Measurements from ENCODE around the gene NCAPD3. TPM values are rescaled to one million over a fixed set of nuclear protein-coding genes. Genes with fewer than 3 reads are reported as not detected.

NCAPD3 gene
- total and polyA plus RNA-seq, 2 donors from 2014 or later, result 3.7 to 21.3 TPM

GRCh38 chr11:134236834-134237556 is 13.2 kb upstream of the NCAPD3 start:
- DNase-seq (no peak), FAIRE-seq (no peak)
- Histone ChIP-seq H3K9ac (ENCODE audit: low read length in 3 of 3) (no peak overlapping the region), H3K27ac (ENCODE audit: low read depth in 2 of 2, low read length in 2 of 2) (no peak overlapping the region), H3K27me3 (ENCODE audit: control insufficient read depth, insufficient read depth, low read length) (no peaks in the 10 kb centered on the region), H3K36me3 (ENCODE audit: control insufficient read depth in 2 of 3, insufficient read depth in 3 of 3, low read length in 3 of 3) (peaks cover 3 to 31% (median 14%) of the 10 kb centered on the region in 3 donors), H3K4me3 (ENCODE audit: low read length in 3 of 3) (no peak overlapping the region), H3K9me3 (ENCODE audit: control insufficient read depth in 2 of 3, insufficient read depth in 1 of 3, low read length in 3 of 3) (no peaks in the 10 kb centered on the region), H3K4me1 (ENCODE audit: control insufficient read depth in 2 of 3, insufficient read depth in 2 of 3, low read depth in 1 of 3, low read length in 3 of 3) (peaks cover 0 to 3% (median 0%) of the 10 kb centered on the region in 3 donors)
- intact Hi-C loops (cut with DNase I), result no loop called here
- TF ChIP-seq CTCF (IDR thresholded peaks at IDR 0.05; ENCODE audit: borderline replicate concordance, extremely low read depth, insufficient read depth), result no peak

GRCh38 chr11:134235399-134235798 is 11.6 kb upstream of the NCAPD3 start:
- FAIRE-seq, result no peak
- Histone ChIP-seq H3K36me3 (ENCODE audit: control insufficient read depth in 2 of 3, insufficient read depth in 3 of 3, low read length in 3 of 3) (peaks cover 3 to 21% (median 9%) of the 10 kb centered on the region in 3 donors), H3K9ac (ENCODE audit: low read length in 3 of 3) (no peak overlapping the region), H3K27me3 (ENCODE audit: control insufficient read depth, insufficient read depth, low read length) (no peaks in the 10 kb centered on the region), H3K9me3 (ENCODE audit: control insufficient read depth in 2 of 3, insufficient read depth in 1 of 3, low read length in 3 of 3) (no peaks in the 10 kb centered on the region), H3K4me3 (ENCODE audit: low read length in 3 of 3) (no peak overlapping the region), H3K27ac (ENCODE audit: low read depth in 2 of 2, low read length in 2 of 2) (no peak overlapping the region), H3K4me1 (ENCODE audit: control insufficient read depth in 2 of 3, insufficient read depth in 2 of 3, low read depth in 1 of 3, low read length in 3 of 3) (peaks cover 0 to 3% (median under 1%) of the 10 kb centered on the region in 3 donors)
- TF ChIP-seq CTCF (IDR thresholded peaks at IDR 0.05; ENCODE audit: borderline replicate concordance, extremely low read depth, insufficient read depth), result no peak
- intact Hi-C loops (cut with DNase I), result no loop called here
- no peak for DNase-seq

GRCh38 chr11:134233729-134234179 is 10.0 kb upstream of the NCAPD3 start:
- H3K9me3 ChIP-seq (ENCODE audit: control insufficient read depth in 2 of 3, insufficient read depth in 1 of 3, low read length in 3 of 3), result no peaks in the 10 kb centered on the region
- H3K4me1 ChIP-seq (ENCODE audit: control insufficient read depth in 2 of 3, insufficient read depth in 2 of 3, low read depth in 1 of 3, low read length in 3 of 3), result peaks cover 0 to 5% (median 3%) of the 10 kb centered on the region in 3 donors
- H3K36me3 ChIP-seq (ENCODE audit: control insufficient read depth in 2 of 3, insufficient read depth in 3 of 3, low read length in 3 of 3), result peaks cover 0 to 7% (median 2%) of the 10 kb centered on the region in 3 donors
- H3K27me3 ChIP-seq (ENCODE audit: control insufficient read depth, insufficient read depth, low read length), result no peaks in the 10 kb centered on the region
- H3K4me3 ChIP-seq (ENCODE audit: low read length in 3 of 3), result no peak overlapping the region
- no peak overlapping the region for H3K9ac ChIP-seq (ENCODE audit: low read length in 3 of 3)
- H3K27ac ChIP-seq (ENCODE audit: low read depth in 2 of 2, low read length in 2 of 2), result no peak overlapping the region
- intact Hi-C loops (cut with DNase I), result no loop called here
- FAIRE-seq, result no peak
- DNase-seq, result peak in 1 of 5 donors; percentile 17
- no peak for TF ChIP-seq CTCF (IDR thresholded peaks at IDR 0.05; ENCODE audit: borderline replicate concordance, extremely low read depth, insufficient read depth)
